ENCODE data around the gene MDM1. TPM values are rescaled to one million over a fixed set of nuclear protein-coding genes. Genes with fewer than 3 reads are reported as not detected.

The MDM1 gene
- total RNA-seq, 6 donors from 2014 or later = 3.9 to 29.3 (median 11.0) TPM

DNA sequence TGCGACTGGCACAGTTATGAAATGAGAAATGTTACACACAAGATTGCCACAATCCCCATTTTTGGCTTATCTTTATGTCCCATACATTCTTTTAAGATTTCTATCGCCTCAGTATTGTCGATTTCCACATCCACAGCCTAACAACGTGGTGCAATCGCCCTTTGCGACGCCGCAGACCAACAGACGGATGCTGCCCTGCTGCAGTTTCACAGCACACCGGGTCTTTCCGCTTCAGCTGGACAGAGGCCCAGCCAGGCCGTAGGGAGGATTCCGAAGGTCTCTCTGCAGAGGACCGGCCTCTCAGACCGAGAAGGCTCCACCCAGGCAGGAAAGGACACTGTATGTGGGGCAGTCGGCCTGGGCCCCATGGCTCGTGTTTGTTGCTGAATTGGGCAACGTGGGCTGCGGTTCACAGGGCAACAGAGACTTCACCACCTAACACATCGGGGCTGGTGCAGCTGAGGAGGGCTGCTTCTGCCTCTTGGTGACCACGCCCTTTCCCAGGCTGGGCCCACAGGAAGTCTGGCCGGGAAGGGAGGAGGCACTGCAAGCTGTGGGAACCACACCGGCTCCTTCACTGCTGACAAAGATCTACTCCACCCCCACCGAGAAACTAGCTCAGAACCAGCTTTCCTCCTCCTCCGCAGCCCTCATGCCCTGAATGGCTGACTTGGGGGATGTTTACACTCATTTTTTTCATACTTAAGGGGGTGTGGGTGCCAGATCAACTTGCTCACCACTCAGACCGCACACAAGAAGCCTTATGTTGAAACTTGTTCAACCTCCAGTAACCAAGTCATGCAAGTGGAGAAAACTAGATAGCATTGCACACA lies 32.9 kb upstream of the MDM1 start:
- ATAC-seq (ENCODE audit: low FRiP score in 2 of 2) (peak; percentile 97 to 98), DNase-seq (peak; percentile 84 to 98)
- Histone ChIP-seq H3K27ac (peak overlapping the region; percentile 82 to 94 (median 92)), H3K27me3 (no peaks in the 10 kb centered on the region), H3K36me3 (no peaks in the 10 kb centered on the region), H3K4me1 (peaks cover 33 to 50% (median 42%) of the 10 kb centered on the region in 4 donors), H3K9me3 (no peaks in the 10 kb centered on the region), H3K4me3 (peak overlapping the region in 3 of 4 donors; percentile 37 to 51 (median 46))
- 1 to 7% methylated on average over 15 to 25 of the region's 26 CpGs for WGBS, 2 donors
- TF ChIP-seq, protein P1, sequence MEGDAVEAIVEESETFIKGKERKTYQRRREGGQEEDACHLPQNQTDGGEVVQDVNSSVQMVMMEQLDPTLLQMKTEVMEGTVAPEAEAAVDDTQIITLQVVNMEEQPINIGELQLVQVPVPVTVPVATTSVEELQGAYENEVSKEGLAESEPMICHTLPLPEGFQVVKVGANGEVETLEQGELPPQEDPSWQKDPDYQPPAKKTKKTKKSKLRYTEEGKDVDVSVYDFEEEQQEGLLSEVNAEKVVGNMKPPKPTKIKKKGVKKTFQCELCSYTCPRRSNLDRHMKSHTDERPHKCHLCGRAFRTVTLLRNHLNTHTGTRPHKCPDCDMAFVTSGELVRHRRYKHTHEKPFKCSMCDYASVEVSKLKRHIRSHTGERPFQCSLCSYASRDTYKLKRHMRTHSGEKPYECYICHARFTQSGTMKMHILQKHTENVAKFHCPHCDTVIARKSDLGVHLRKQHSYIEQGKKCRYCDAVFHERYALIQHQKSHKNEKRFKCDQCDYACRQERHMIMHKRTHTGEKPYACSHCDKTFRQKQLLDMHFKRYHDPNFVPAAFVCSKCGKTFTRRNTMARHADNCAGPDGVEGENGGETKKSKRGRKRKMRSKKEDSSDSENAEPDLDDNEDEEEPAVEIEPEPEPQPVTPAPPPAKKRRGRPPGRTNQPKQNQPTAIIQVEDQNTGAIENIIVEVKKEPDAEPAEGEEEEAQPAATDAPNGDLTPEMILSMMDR (IDR thresholded peaks at IDR 0.05) = peak in 2 of 6 experiments; percentile 4 to 46
- TF ChIP-seq EP300 (IDR thresholded peaks at IDR 0.05) (peak in 1 of 4 donors; percentile 52), POLR2AphosphoS5 (IDR thresholded peaks at IDR 0.05) (peak; percentile 87 to 89), POLR2A (IDR thresholded peaks at IDR 0.05) (peak in 3 of 4 donors; percentile 38 to 74 (median 40))

DNA sequence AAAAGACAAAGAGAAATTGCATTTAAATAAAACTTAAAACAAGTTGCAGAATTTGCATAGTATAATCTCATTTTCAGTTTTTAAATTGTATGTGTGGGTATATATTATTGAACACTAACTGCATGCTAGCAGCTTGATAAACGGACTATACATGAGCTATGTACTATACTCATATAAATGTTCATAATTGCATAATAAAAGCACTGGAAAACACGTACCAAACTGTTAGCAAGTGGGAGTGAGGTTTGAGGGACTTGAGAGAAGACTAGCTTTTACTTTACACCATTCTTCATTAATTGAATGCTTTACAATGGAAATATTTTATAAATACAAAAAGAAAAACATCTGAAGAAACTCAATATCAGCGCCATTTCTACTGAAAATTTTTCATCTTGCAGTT lies 32.2 kb upstream of the MDM1 start:
- TF ChIP-seq POLR2AphosphoS5 (IDR thresholded peaks at IDR 0.05) = no peak
- TF ChIP-seq EP300 (IDR thresholded peaks at IDR 0.05) = no peak
- TF ChIP-seq, protein P1 (IDR thresholded peaks at IDR 0.05) = no peak
- no peak for TF ChIP-seq POLR2A (IDR thresholded peaks at IDR 0.05)
- H3K27me3 ChIP-seq = no peaks in the 10 kb centered on the region
- ATAC-seq (ENCODE audit: low FRiP score in 2 of 2) (no peak), DNase-seq (no peak)
- H3K36me3 ChIP-seq = no peaks in the 10 kb centered on the region
- 41 to 66% methylated on average over 3 of the region's 3 CpGs for WGBS, 2 donors
- H3K4me3 ChIP-seq = peak overlapping the region in 1 of 4 donors; percentile 46
- peak overlapping the region; percentile 82 to 94 (median 92) for H3K27ac ChIP-seq
- peaks cover 33 to 52% (median 44%) of the 10 kb centered on the region in 4 donors for H3K4me1 ChIP-seq
- H3K9me3 ChIP-seq = no peaks in the 10 kb centered on the region

DNA sequence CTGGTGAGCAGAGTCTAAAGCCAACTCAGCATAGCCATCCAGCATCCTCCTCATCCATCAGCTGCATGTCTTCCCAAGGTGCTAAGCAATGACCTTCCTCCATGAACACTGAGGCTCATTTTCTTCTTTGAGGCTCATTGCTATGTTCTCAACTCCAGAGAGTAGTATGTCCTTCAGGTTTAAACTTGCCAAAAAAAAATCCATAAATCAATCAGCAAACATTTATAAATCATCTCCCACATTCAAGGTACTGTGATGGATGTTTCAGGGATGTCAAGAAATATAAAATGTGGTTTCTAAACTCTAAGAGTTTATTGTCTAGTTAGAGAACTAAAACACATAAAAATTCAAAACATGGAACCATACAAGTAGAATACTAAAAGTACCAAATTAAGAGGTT lies 29.8 kb upstream of the MDM1 start:
- ATAC-seq (ENCODE audit: low FRiP score in 2 of 2) = no peak
- Histone ChIP-seq H3K36me3 (no peaks in the 10 kb centered on the region), H3K27me3 (no peaks in the 10 kb centered on the region), H3K4me3 (no peak overlapping the region), H3K4me1 (peaks cover 27 to 42% (median 41%) of the 10 kb centered on the region in 4 donors), H3K27ac (peak overlapping the region in 1 of 4 donors; percentile 94), H3K9me3 (no peaks in the 10 kb centered on the region)
- TF ChIP-seq POLR2A (IDR thresholded peaks at IDR 0.05) (no peak), EP300 (IDR thresholded peaks at IDR 0.05) (no peak), POLR2AphosphoS5 (IDR thresholded peaks at IDR 0.05) (no peak)
- TF ChIP-seq, protein P1 (IDR thresholded peaks at IDR 0.05) = no peak
- DNase-seq = no peak

- DNase-seq = no peak
- H3K4me3 ChIP-seq = no peak overlapping the region
- H3K27ac ChIP-seq = peak overlapping the region in 3 of 4 donors; percentile 17 to 72 (median 41)
- H3K27me3 ChIP-seq = no peaks in the 10 kb centered on the region
- peaks cover 14 to 25% (median 24%) of the 10 kb centered on the region in 4 donors for H3K4me1 ChIP-seq
- H3K36me3 ChIP-seq = no peaks in the 10 kb centered on the region
- peak in 1 of 2 donors; percentile 32 for ATAC-seq (ENCODE audit: low FRiP score in 2 of 2)
- no peaks in the 10 kb centered on the region for H3K9me3 ChIP-seq
- TF ChIP-seq EP300 (IDR thresholded peaks at IDR 0.05) (no peak), POLR2A (IDR thresholded peaks at IDR 0.05) (no peak), POLR2AphosphoS5 (IDR thresholded peaks at IDR 0.05) (peak in 1 of 2 donors; percentile 16)
- TF ChIP-seq, protein P1 (IDR thresholded peaks at IDR 0.05) = no peak
Measured at GRCh38 chr12:68359674-68360073, 27.5 kb upstream of the MDM1 start.

Measured in upper lobe of left lung (tissue), 6 donors.